GM19023 (cell line): ENCODE measurements around the gene ALK.

ENCODE experiments used
- ATAC-seq: cut with Tn5 transposase; IDR thresholded peaks from one replicate; pipeline ENCODE4 v1.9.1; 2021; ENCODE audit warnings: mild to moderate bottlenecking, moderate library complexity; ENCODE audit not compliant: unreplicated experiment

ALK gene

GRCh38 chr2:29723255-29724001 lies 198.0 kb downstream of the ALK start:
- ATAC-seq = peak; percentile 62

DNA sequence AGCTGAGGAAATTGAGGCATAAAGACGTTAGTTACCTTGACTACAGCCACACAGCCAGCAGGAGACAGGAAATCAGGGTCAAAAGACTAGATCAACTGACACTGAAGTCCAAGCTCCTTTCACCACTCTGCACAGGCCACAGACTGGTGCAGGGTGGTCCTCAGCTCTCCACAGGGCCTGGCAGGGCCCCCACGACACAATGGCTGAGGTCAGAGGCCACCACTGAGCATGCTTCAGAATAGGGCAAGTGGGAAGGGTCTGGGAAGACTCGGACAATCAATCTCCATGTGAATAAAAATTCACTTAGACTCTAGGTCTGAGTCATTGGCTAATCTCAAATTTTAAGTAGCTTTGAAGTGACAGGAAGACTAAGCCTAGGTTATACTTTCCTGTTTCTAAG lies 201.7 kb downstream of the ALK start:
- ATAC-seq = no peak

DNA sequence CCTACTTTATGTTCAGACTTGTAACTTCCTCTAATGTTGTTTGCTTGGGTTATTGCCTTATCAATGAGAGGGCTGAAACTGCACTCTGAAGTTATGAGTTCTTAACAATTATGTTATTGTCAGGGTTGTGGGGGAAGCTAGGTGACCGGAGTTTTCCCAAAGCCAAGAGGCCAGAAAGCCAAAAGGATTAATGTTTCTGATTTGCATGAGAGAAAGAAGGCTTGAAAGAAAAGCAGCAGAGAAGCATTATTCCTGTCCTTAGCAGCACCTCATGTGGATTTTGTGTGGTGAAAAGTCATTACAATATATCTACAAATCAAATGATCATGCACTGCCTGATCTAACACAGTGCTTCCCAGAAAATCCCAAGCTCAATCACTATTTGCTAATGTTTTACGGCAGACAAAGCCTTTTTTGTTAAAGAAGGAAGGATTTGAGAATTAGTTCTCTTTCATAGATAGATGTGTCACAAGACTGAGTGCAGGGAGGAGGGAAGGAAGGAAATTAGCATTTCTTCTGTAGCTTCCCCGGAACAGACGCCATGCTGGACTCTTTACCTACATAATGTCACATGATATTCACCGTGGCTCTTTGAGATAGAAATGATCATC lies 203.2 kb downstream of the ALK start:
- no peak for ATAC-seq

DNA sequence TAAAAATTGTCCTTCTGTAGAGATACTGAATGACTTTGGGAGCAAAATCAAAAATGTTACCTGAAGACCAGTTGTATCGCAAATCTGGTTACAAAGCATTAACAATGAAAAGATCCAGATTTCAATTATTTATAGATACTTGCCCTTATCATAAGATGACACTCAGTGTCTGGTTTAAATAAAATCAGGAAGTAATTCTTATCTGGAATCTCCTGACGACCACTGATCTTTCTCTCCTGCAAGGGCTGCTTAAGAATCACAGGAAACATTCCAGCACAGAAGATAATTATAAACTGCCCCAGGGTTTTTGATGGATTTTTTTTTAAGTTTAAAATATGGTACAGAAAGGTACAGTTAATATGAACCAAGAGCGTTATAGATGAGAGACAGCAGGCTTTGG lies 205.7 kb downstream of the ALK start:
- no peak for ATAC-seq

GRCh38 chr2:29714333-29714732 lies 207.1 kb downstream of the ALK start:
- no peak for ATAC-seq

- ATAC-seq = no peak
These were observed 215.1 kb downstream of the ALK start for GRCh38 chr2:29706171-29706720.

DNA sequence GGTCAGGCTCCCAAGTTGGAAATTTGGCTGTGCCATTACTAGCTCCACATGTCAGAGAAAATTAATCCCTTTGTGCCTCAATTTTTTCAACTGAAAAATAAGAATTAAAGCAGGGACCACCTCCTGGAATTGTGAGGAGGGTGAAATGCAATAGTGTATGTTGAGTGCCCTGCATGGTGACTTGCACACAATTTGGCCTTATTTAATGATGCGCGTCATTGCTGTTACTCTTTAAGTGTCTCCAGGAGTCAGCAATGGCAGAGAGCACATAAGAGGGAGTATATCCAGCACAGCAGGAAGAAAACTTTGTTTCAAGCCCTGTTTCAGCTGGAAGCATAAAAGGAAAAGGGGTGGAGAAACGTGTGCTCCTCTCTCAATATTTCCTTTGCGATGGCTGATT lies 215.8 kb downstream of the ALK start:
- ATAC-seq = no peak

- no peak for ATAC-seq
These were observed 218.1 kb downstream of the ALK start for GRCh38 chr2:29703336-29703735.

DNA sequence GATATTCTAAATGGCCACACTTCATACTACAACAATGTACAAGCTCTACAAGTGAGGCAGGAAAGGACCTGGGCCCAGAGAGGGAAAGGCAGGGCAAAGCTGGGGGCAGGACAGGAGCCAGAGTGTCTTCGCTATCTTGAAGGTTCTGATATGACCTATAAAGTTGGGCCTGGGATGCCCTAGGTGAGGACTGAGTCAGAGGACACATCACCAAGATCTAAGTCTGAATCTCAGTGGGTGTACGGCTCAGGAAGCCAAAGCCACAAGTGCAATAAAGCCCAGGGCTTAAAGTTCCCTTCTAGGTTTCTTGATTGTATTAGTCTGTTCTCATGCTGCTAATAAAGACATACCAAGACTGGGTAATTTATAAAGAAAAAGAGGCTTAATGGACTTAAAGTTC lies 219.1 kb downstream of the ALK start:
- no peak for ATAC-seq

DNA sequence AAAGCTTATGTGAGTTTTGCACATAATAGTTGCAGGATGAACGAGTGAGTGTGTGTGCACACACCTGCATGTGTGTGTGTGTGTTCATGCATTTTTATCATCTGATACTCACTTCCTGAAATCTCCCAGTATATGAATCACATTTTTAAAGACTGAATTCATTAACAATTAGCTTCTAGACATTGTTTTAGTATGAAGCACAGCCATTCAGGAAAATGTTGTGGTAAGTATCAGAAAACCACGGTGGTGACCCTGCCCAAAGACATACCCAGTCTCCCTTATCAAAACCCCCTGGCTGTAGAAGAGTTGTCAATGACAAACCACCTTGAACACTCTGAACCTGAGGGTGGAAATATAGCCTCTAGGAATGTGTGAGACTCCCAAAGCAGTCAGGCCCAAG lies 220.8 kb downstream of the ALK start:
- no peak for ATAC-seq

DNA sequence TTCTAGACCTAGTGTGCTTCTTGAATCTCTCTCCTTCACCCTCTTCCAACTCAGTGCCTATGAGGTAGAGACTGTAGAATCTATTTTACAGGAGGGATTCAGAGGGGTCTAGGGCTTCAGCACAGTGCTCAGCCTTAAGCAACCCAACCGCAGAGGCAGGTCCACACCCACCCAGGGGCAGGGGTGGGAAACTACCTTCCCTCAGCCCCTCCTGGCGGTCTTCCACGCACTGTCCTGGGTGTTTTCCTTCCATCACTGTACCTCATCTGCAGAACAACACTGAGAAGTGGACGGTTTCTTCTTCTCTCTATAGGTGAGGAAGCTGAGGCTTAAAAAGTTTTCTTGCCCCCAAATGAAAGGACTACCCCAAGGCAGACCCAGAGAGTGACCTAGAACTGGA lies 222.3 kb downstream of the ALK start:
- ATAC-seq = no peak

GRCh38 chr2:29698216-29698615 lies 223.2 kb downstream of the ALK start:
- no peak for ATAC-seq

DNA sequence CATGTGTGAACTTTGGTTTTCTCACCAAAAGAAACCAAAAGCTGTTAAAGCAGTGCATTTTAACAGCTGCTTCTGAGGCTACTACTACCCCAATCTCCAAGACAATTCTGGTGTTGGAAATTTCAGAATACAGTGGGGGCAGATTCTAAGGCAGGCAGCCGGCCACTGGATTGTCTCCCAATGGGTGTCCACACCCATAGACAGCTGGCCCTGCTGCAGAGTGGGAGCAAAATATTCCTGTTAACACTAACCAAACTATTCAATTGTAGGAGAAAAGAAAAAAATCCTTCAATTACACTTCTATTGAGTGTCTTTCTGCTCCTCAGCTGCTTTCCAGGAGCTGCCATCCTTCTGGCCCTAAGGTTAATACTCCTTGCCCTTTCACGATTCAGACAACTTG lies 223.7 kb downstream of the ALK start:
- ATAC-seq = no peak

DNA sequence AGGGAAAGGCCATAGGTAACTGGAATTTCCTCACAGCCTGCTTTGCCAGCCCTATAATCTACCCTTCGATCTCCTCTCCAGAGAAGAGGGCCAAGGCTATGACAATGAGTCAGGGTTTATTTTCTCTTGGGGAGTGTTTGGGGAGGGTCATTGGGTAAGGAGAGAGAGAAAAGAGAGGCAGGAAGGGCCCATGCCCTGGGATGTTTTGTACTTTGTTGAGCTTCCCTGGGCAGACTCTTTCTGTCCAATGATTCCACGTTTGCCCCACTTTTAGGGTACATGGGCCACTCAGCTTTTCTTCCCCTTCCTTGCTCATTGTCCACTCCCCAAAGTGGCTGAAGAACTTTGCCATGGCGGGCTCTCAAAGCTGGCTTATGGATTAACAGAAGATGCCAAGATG lies 224.2 kb downstream of the ALK start:
- no peak for ATAC-seq

GRCh38 chr2:29694741-29695140 lies 226.6 kb downstream of the ALK start:
- ATAC-seq = no peak

DNA sequence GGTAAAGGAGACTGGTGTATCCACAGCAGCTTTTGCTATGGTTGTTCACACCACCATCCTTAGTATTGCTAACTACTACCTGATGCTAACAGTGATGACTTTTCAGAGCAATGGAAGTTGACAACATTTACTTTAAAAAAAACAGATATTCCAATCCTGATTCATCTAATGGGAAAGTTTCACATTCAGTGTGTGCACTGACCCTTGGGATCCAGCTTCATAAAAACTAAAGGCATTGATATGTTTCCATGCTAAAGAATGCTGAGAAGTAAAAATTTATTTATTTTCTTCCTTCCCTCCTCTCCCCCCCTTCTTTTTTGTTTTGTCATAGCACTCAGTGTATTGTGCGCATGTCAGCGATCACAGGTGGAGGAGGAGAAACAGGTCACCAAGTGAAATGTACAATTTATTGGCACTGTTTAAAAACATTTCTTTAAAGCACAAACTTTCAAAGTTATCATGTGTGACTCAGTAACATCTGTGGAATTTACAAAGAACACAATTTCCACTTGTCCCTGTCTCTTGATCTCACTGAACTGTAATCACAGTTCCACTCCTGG lies 229.9 kb downstream of the ALK start:
- no peak for ATAC-seq

DNA sequence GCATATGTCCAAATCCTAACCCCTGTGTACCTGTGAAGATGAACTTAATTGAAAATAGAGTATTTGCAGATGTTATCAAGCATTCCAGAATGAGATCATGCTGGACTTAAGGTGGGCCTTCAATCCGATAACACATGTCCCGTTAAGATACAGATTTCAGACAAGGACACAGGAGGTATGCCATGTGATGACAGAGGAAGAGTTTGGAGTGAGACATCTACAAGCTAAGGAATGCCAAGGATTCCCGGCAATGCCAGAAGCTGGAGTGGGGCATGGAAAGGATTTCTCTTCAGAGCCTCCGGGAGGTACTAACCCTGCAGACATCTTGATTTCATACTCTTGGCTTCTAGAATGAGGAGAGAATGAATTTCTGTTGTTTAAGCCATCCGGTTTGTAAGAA lies 231.7 kb downstream of the ALK start:
- no peak for ATAC-seq

- no peak for ATAC-seq
These were observed 233.0 kb downstream of the ALK start for GRCh38 chr2:29688429-29688828.

DNA sequence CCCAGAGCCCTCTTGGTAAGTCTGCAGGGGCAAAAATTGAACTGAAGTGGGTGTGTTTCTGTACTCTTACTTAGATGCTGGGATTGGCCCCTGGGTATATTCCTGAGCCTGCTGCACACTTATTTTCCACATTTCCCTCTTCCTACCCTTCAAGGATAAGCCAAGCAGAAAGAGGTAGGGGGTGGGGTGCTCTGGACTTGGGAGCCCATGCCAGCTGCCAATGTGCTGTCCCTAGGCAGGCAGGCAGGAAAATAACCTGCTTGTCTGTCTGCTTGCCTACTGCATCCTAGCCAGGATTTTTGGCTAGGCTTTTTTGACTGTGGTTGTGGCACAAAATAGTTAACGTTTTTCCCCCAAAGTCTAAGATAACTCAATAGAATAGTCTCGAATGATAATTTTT lies 234.3 kb downstream of the ALK start:
- no peak for ATAC-seq

GRCh38 chr2:29676886-29677453 lies 244.4 kb downstream of the ALK start:
- ATAC-seq = no peak

GRCh38 chr2:29664578-29664977 lies 256.8 kb downstream of the ALK start:
- no peak for ATAC-seq

DNA sequence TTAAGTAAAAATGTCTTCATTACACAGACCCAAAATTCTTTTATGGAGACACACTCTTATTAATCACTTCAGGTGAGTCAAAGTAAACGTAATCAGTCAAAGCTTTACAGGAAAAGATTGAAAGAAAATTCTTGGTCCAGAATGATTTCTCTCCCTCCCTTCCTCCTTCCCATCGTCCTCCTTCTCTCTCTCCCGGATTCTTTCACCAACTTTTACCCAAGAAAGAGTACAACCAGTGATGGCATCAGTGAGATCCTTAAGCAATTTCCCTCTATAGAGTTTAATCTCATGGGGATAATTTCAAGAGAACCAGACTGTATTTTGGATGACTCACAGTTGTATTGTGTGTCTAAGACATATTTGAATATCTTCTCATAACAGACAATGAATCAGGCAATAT lies 258.1 kb downstream of the ALK start:
- no peak for ATAC-seq
